ES-I3 (cell line): Measurements from ENCODE around the gene MYMK.

Source experiments
- H3K36me3 ChIP-seq: 2 replicates; pipeline ENCODE4 v1.6.1; 2013; ENCODE audit warnings: mild to moderate bottlenecking, low read length, control low read depth, moderate library complexity; ENCODE audit not compliant: insufficient read depth
- H3K4me1 ChIP-seq: 2 replicates; pipeline ENCODE4 v1.6.1; 2013; ENCODE audit warnings: mild to moderate bottlenecking, control low read depth, low read length; ENCODE audit not compliant: insufficient read depth
- H3K9ac ChIP-seq: 2 replicates; pipeline ENCODE4 v1.6.1; 2013; ENCODE audit warnings: low read depth, mild to moderate bottlenecking, low read length, moderate library complexity
- H3K9me3 ChIP-seq: 2 replicates; pipeline ENCODE4 v1.6.1; 2013; ENCODE audit warnings: mild to moderate bottlenecking, low read length, moderate library complexity; ENCODE audit not compliant: control insufficient read depth, insufficient read depth

The MYMK gene

DNA sequence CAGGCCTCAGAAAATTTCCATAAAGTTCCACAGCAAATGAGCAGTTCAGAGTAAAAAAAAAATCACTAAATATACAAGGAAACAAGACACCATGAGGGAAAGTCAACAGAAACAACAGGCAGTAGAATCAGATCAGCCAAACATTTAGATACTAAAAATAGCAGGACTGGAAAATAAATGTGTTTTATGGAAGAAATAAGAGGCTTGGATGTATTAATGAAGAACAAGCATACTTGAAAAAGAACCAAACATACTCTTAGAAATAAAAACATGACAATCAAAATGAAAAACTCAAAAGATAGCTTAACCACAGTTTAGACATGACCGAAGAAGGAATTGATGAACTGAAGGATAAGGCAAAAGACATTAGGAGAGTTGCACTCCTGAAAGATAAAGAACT, 22.6 kb downstream of the MYMK start:
- Histone ChIP-seq H3K4me1 (no peaks in the 10 kb centered on the region), H3K9ac (no peak overlapping the region), H3K36me3 (no peaks in the 10 kb centered on the region), H3K9me3 (peaks cover 6% of the 10 kb centered on the region)

GRCh38 chr9:133499892-133500270, 24.9 kb downstream of the MYMK start:
- no peaks in the 10 kb centered on the region for H3K36me3 ChIP-seq
- no peak overlapping the region for H3K9ac ChIP-seq
- no peaks in the 10 kb centered on the region for H3K4me1 ChIP-seq
- H3K9me3 ChIP-seq = peaks cover 6% of the 10 kb centered on the region

- peaks cover 6% of the 10 kb centered on the region for H3K9me3 ChIP-seq
- H3K4me1 ChIP-seq = no peaks in the 10 kb centered on the region
- H3K36me3 ChIP-seq = no peaks in the 10 kb centered on the region
- H3K9ac ChIP-seq = no peak overlapping the region
Measured at GRCh38 chr9:133499132-133499891, 25.4 kb downstream of the MYMK start.

DNA sequence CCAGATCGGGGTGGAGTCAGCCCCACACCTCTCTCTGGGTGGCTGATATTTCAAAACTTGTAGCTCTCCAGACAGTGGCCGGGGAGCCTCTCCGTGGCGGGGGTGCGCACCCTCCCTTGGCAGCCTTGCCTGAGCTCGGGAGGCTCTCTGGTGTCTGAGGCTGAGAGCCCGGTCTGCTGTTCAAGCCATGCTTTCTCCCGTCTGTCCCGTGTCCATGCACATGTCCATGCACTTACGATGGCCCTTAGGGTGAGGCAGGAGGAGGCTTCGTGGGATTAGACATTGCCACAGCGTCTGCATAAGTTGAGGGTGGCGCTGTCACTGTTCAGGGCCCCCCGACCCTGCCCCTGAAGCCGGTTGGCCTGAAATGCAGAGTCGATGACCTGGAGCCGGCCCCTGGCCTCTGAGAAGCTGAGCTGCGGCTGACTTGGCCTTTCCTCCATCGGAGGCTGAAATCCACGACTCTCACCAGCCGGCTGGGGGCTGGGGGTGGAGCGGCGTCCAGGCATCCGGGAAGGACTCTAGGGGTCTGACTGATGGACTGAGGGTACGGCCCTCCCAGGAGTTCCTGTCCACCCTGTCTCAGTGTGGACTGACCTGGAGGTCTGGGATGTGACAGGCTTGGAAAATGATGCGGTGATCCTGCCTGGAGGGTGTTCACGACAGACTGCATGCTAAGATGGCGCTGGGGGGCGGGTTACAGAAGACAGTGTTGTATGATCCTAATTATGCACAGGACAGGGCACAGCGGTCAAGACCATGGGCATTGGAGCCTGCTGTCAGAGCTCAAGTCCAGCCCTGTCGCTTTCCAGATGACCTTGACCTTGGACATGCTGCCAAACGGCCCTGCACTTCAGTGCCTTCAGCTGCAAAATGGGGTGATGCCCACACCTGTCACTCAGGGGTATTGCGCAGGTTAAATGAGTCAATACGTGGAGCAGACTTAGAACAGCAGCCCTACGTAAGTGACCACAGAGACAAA, 27.6 kb downstream of the MYMK start:
- no peaks in the 10 kb centered on the region for H3K36me3 ChIP-seq
- H3K9me3 ChIP-seq = peaks cover 4% of the 10 kb centered on the region
- no peak overlapping the region for H3K9ac ChIP-seq
- no peaks in the 10 kb centered on the region for H3K4me1 ChIP-seq

GRCh38 chr9:133495327-133496293, 29.1 kb downstream of the MYMK start:
- H3K4me1 ChIP-seq = no peaks in the 10 kb centered on the region

GRCh38 chr9:133494636-133495326, 30.0 kb downstream of the MYMK start:
- Histone ChIP-seq H3K9me3 (no peaks in the 10 kb centered on the region), H3K4me1 (no peaks in the 10 kb centered on the region), H3K9ac (no peak overlapping the region), H3K36me3 (no peaks in the 10 kb centered on the region)

More at GRCh38 chr9:133495327-133496293, 29.1 kb downstream of the MYMK start:
- no peaks in the 10 kb centered on the region for H3K9me3 ChIP-seq
- no peak overlapping the region for H3K9ac ChIP-seq
- no peaks in the 10 kb centered on the region for H3K36me3 ChIP-seq

GRCh38 chr9:133493845-133494540, 30.8 kb downstream of the MYMK start:
- no peaks in the 10 kb centered on the region for H3K4me1 ChIP-seq
- H3K36me3 ChIP-seq = no peaks in the 10 kb centered on the region
- H3K9me3 ChIP-seq = no peaks in the 10 kb centered on the region
- no peak overlapping the region for H3K9ac ChIP-seq

DNA sequence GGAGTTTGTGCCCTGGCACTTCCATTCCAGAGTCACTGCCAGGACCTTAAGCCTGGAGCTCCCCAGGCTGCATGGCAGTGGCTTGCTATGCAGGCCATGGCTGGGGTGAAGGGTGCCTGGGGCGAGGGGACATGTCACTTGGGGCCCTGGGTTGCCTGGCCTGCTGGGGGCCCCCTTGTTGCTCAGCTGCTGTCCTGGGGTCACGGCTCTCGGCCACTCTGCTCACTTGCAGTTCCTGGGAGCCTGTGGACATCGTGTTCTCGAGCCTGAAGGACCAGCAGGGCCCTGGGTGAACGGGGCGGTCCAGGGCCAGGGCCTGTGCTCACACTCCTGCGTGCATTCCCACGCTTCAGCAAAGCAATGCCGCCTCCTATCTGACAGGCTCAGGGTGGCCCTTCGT, 31.3 kb downstream of the MYMK start:
- Histone ChIP-seq H3K9me3 (no peaks in the 10 kb centered on the region), H3K9ac (no peak overlapping the region), H3K4me1 (no peaks in the 10 kb centered on the region), H3K36me3 (no peaks in the 10 kb centered on the region)

DNA sequence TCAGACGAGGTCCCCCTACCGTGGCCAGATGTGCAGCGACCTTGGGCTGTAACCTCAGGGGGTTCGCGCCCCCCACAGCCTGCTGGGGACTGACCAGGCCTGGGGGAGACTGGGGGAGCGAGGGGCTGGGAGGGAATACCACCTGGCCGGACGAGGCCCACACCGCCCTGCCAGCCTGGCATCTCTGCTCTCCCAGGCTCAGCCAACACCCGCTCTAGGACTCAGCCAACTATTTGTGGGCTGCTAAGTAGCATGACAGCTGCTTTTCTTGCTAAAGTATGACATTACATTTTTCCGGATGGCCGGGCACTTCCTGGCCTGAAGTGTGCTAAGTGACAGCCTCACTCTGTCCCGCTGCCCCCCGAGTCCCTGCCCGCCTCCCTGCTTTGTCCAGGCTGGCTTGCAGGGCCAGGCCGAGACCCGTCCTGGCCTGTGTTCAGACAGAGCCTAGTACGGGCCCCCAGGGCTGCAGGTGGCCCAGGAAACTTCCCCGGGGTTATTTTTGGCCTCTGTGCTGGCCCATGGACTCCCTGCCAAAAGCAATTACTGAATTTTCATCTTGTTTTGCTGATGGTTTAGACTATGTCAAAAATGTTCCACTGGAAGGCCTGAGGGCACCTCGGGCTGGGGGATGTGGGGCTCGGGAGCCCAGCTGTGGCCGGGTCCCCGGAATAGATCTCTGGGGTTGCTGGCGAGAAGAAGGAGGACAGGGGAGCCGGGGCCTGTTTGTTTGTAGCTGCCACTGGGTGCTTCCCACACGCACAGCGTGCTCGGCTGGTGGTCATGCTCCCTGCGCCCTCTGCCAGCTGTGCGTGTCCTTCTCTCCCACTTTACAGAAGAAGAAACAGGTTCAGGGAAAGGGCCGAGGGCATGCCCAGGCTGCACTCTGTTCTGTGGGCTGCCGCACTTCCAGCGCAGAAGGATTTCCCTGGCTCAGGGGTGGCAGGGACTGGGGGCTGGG, 32.4 kb downstream of the MYMK start:
- H3K4me1 ChIP-seq = no peaks in the 10 kb centered on the region
- no peaks in the 10 kb centered on the region for H3K9me3 ChIP-seq
- H3K9ac ChIP-seq = no peak overlapping the region
- no peaks in the 10 kb centered on the region for H3K36me3 ChIP-seq

DNA sequence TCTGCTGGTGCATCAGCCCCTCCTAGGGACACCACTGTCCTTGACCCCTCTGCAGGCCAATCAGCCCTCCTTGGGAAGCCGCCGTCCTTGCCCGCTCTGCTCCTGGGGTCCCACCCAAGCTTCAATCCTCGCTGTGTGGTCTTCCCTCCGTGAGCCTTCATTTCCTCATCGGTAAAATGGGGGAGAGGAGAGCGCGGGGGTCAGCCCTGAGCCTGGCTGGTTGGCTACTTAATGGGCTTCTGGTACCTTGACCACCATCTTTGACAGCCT, 33.2 kb downstream of the MYMK start:
- Histone ChIP-seq H3K36me3 (no peaks in the 10 kb centered on the region), H3K4me1 (no peaks in the 10 kb centered on the region), H3K9ac (no peak overlapping the region), H3K9me3 (no peaks in the 10 kb centered on the region)

- Histone ChIP-seq H3K9me3 (no peaks in the 10 kb centered on the region), H3K4me1 (no peaks in the 10 kb centered on the region)
Measured at GRCh38 chr9:133490865-133491655, 33.7 kb downstream of the MYMK start.

DNA sequence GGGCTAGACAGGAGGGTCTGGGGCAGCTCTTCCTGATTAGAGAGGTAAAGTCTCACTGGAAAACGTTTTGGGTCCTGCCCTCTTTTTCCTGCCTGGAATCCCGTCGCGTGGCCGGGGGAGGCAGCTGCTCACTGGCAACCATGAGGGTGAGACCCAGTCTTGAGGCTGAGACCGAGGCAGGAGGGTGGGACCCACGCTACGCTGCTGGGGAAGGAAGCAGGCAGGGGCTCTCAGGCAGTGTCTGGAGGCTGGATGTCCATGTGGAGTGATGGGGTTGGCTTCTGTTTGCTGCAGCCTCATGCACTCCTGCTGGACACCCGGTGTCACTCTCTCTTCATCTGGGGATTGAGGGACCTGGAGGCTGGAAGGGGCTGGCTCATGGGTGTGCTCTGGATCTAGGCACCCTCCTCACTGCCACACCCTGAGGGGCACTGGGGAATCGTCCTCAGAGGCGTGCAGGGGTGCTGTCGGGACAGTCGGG, 34.5 kb downstream of the MYMK start:
- no peak overlapping the region for H3K9ac ChIP-seq
- H3K9me3 ChIP-seq = no peaks in the 10 kb centered on the region
- H3K36me3 ChIP-seq = no peaks in the 10 kb centered on the region
- no peaks in the 10 kb centered on the region for H3K4me1 ChIP-seq

More at GRCh38 chr9:133490865-133491655, 33.7 kb downstream of the MYMK start:
- Histone ChIP-seq H3K9ac (no peak overlapping the region), H3K36me3 (no peaks in the 10 kb centered on the region)
